Gastrocnemius medialis (tissue), 4 donors: Measurements from ENCODE around the gene PID1.

ENCODE experiments used
- CTCF ChIP-seq, 5 experiments: fragments of 450-650 bp in 3 of 5; fragments of 200-600 bp in 2 of 5; sonication (generic) in 2 of 5; IDR thresholded peaks in 4 of 5; conservative IDR thresholded peaks in 1 of 5; 1 replicate in 4 of 5; 2 replicates in 1 of 5; pipeline ENCODE4 v1.5.1; 2016 to 2019; ENCODE audit warnings: antibody characterized with exemption in 5 of 5, mild to moderate bottlenecking in 3 of 5, moderate library complexity in 3 of 5
- POLR2A ChIP-seq, 2 donors: fragments of 450-650 bp; IDR thresholded peaks; one replicate each; pipeline ENCODE4 v1.6.1; 2017; ENCODE audit warnings: antibody characterized with exemption in 2 of 2, mild to moderate bottlenecking in 2 of 2, moderate library complexity in 2 of 2

GRCh38 chr2:229231328-229231868 is 39.7 kb downstream of the PID1 start:
- TF ChIP-seq POLR2A (IDR thresholded peaks at IDR 0.05) (no peak), CTCF (IDR thresholded peaks at IDR 0.05 in 4 of 5, conservative IDR thresholded peaks at IDR 0.05 in 1 of 5) (no peak)
